GM21717 (cell line): Measurements from ENCODE around the gene SBF2.
"Not testable (repeated sequence)": the region's sequence is repeated elsewhere in the genome, so short reads cannot be mapped to it uniquely, and the experiment has no call there.

Experiments
- ATAC-seq: cut with Tn5 transposase; IDR thresholded peaks from one replicate; pipeline ENCODE4 v1.9.1; 2021; ENCODE audit warnings: mild to moderate bottlenecking, moderate library complexity; ENCODE audit not compliant: unreplicated experiment

SBF2 gene

GRCh38 chr11:10125522-10126133 lies 168.4 kb downstream of the SBF2 start:
- ATAC-seq: no peak

- ATAC-seq: no peak
These were observed 171.5 kb downstream of the SBF2 start for GRCh38 chr11:10122326-10123197.

GRCh38 chr11:10118865-10119264 lies 175.2 kb downstream of the SBF2 start:
- ATAC-seq: no peak

- no peak for ATAC-seq
These were observed 176.2 kb downstream of the SBF2 start for GRCh38 chr11:10117709-10118351.

- no peak for ATAC-seq
These were observed 177.4 kb downstream of the SBF2 start for GRCh38 chr11:10116588-10116987.

GRCh38 chr11:10114593-10115404 lies 179.2 kb downstream of the SBF2 start:
- no peak for ATAC-seq

- no peak for ATAC-seq
These were observed 180.2 kb downstream of the SBF2 start for GRCh38 chr11:10113852-10114251.

GRCh38 chr11:10109806-10110205 lies 184.2 kb downstream of the SBF2 start:
- ATAC-seq: no peak

- no peak for ATAC-seq
These were observed 184.9 kb downstream of the SBF2 start for GRCh38 chr11:10108915-10109680.

- ATAC-seq: no peak
These were observed 186.5 kb downstream of the SBF2 start for GRCh38 chr11:10107497-10107896.

GRCh38 chr11:10097615-10098014 lies 196.4 kb downstream of the SBF2 start:
- ATAC-seq: no peak

GRCh38 chr11:10096987-10097386 lies 197.0 kb downstream of the SBF2 start:
- ATAC-seq: no peak

GRCh38 chr11:10095412-10096208 lies 198.4 kb downstream of the SBF2 start:
- no peak for ATAC-seq

- no peak for ATAC-seq
These were observed 201.6 kb downstream of the SBF2 start for GRCh38 chr11:10092426-10092825.

GRCh38 chr11:10091314-10092045 lies 202.5 kb downstream of the SBF2 start:
- no peak for ATAC-seq

GRCh38 chr11:10087923-10088225 lies 206.1 kb downstream of the SBF2 start:
- not testable (repeated sequence) for ATAC-seq

GRCh38 chr11:10087186-10087922 lies 206.7 kb downstream of the SBF2 start:
- no peak for ATAC-seq

GRCh38 chr11:10080138-10080537 lies 213.9 kb downstream of the SBF2 start:
- no peak for ATAC-seq
